Heart left ventricle (tissue), 13 donors: ENCODE measurements around the gene TNFRSF13B.

Source experiments
- CTCF ChIP-seq, 12 donors: fragments of 200-600 bp; sonication (generic) in 4 of 12; IDR thresholded peaks; one replicate each; pipeline versions ENCODE4 v1.5.0 to v1.8.0; 2018 to 2022; ENCODE audit warnings: antibody characterized with exemption in 12 of 12, mild to moderate bottlenecking in 5 of 12
- POLR2A ChIP-seq, 2 donors: fragments of 450-650 bp; IDR thresholded peaks; one replicate each; pipeline ENCODE4 v1.6.1; 2017; ENCODE audit warnings: antibody characterized with exemption in 2 of 2, mild to moderate bottlenecking in 2 of 2, moderate library complexity in 2 of 2
- donor health status: ischemic (EF 13 %, LVEDD 7.1; RV severe dilation, severe dysfunction).
- donor health status: DM: no; HTN: yes; CAD: no.
- donor health status: DM: no; HTN: no; CAD: no.
- donor health status: ischemic (EF 25% LVEDD 6.9; RV normal size, moderate dysfunction).
- donor health status: ischemic (EF 25% LVEDD 5.7; RV mildly dilated, moderate dysfunction).
- donor health status: ischemic (EF 35%, LVEDD 5.7; RV mildly dilated, moderate dysfunction).
- donor health status: nonischemic (EF 11% LVEDD 7.7; RV severe dilation, severe dysfunction).
- donor health status: DM: yes; HTN: yes; CAD: no.
- donor health status: PGD.
- donor health status: ischemic (EF 29% LVEDD 5.4; RV normal size, mild dysfunction).
- donor health status: nonischemic (EF 23%, LVEDD 6.1; RV moderate dilation, normal function).

- no peak for TF ChIP-seq CTCF (IDR thresholded peaks at IDR 0.05)
- TF ChIP-seq POLR2A (IDR thresholded peaks at IDR 0.05) = no peak
Measured at GRCh38 chr17:16980813-16981731, 9.2 kb upstream of the TNFRSF13B start.
